ENCODE results near the gene ACIN1. TPM values are rescaled to one million over a fixed set of nuclear protein-coding genes. Genes with fewer than 3 reads are reported as not detected.
A peak's percentile ranks its signal among the peaks of the same experiment; 100 is the strongest.

Gene ACIN1
- total and polyA plus RNA-seq, 4 experiments from 2014 or later = 1.2 to 327 (median 169) TPM

- Histone ChIP-seq H3K27ac (ENCODE audit: low read depth, low read length) (no peak overlapping the region), H3K36me3 (ENCODE audit: insufficient read depth, low read length) (peaks cover 58% of the 10 kb centered on the region), H3K4me3 (ENCODE audit: low read length in 2 of 2) (no peak overlapping the region), H3K9me3 (ENCODE audit: control insufficient read depth in 1 of 2, low read length in 2 of 2) (no peaks in the 10 kb centered on the region), H3K4me1 (ENCODE audit: insufficient read depth, low read length) (peaks cover 25% of the 10 kb centered on the region), H3K27me3 (ENCODE audit: insufficient read depth, low read length) (no peaks in the 10 kb centered on the region)
- no peak overlapping the region for H3K4me3 Mint-ChIP-seq
- no peaks in the 10 kb centered on the region for H3K27me3 Mint-ChIP-seq
- peaks cover 19 to 40% (median 28%) of the 10 kb centered on the region in 4 donors for H3K4me1 Mint-ChIP-seq
- no peaks in the 10 kb centered on the region for H3K9me3 Mint-ChIP-seq
- ChIA-PET CTCF (ENCODE audit: partially characterized antibody) (interaction anchor here (1.0 to 19.0 kb wide), 11 partner anchors 8 to 496 kb away, joined by 3 to 1070 read pairs (median 13); partner anchors contain the start of genes AJUBA and CDH24), POLR2A (ENCODE audit: partially characterized antibody) (interaction anchor here (0.8 to 2.2 kb wide), 3 partner anchors 8 to 60 kb away, joined by 5 to 37 read pairs (median 16); partner anchors contain the start of genes ACIN1 and C14orf119)
- peaks cover 40 to 76% of the 10 kb centered on the region in 2 donors for H3K36me3 Mint-ChIP-seq
- no peak for DNase-seq
- intact Hi-C loops (cut with micrococcal nuclease) = no loop called here
- no peak overlapping the region for H3K27ac Mint-ChIP-seq
Observed at GRCh38 chr14:23066855-23067744, 27.8 kb downstream of the ACIN1 start.

- intact Hi-C loops (cut with micrococcal nuclease) = no loop called here
- no peak for DNase-seq
- Mint-ChIP-seq H3K4me3 (no peak overlapping the region), H3K9me3 (no peaks in the 10 kb centered on the region), H3K36me3 (peaks cover 41 to 73% of the 10 kb centered on the region in 2 donors), H3K27ac (peak overlapping the region in 1 of 7 donors; percentile 12), H3K4me1 (peaks cover 13 to 33% (median 21%) of the 10 kb centered on the region in 4 donors), H3K27me3 (no peaks in the 10 kb centered on the region)
- ChIA-PET CTCF (ENCODE audit: partially characterized antibody) (interaction anchor here (0.9 to 19.0 kb wide), 6 partner anchors 9 to 495 kb away, joined by 3 to 1070 read pairs (median 3); partner anchors contain the start of gene AJUBA), POLR2A (ENCODE audit: partially characterized antibody) (no interaction called here)
- peaks cover 18% of the 10 kb centered on the region for H3K4me1 ChIP-seq (ENCODE audit: insufficient read depth, low read length)
- H3K27ac ChIP-seq (ENCODE audit: low read depth, low read length) = no peak overlapping the region
- H3K9me3 ChIP-seq (ENCODE audit: control insufficient read depth in 1 of 2, low read length in 2 of 2) = no peaks in the 10 kb centered on the region
- H3K27me3 ChIP-seq (ENCODE audit: insufficient read depth, low read length) = no peaks in the 10 kb centered on the region
- H3K4me3 ChIP-seq (ENCODE audit: low read length in 2 of 2) = no peak overlapping the region
- H3K36me3 ChIP-seq (ENCODE audit: insufficient read depth, low read length) = peaks cover 59% of the 10 kb centered on the region
Observed at GRCh38 chr14:23066368-23066767, 28.6 kb downstream of the ACIN1 start.

- DNase-seq = no peak
- Histone ChIP-seq H3K27me3 (ENCODE audit: insufficient read depth, low read length) (no peaks in the 10 kb centered on the region), H3K4me1 (ENCODE audit: insufficient read depth, low read length) (peaks cover 4% of the 10 kb centered on the region), H3K9me3 (ENCODE audit: control insufficient read depth in 1 of 2, low read length in 2 of 2) (no peaks in the 10 kb centered on the region), H3K4me3 (ENCODE audit: low read length in 2 of 2) (no peak overlapping the region), H3K27ac (ENCODE audit: low read depth, low read length) (no peak overlapping the region), H3K36me3 (ENCODE audit: insufficient read depth, low read length) (peaks cover 74% of the 10 kb centered on the region)
- Mint-ChIP-seq H3K36me3 (peaks cover 51 to 79% of the 10 kb centered on the region in 2 donors), H3K4me1 (peaks cover 0 to 13% (median 4%) of the 10 kb centered on the region in 4 donors), H3K9me3 (no peaks in the 10 kb centered on the region), H3K4me3 (peak overlapping the region in 1 of 8 donors; percentile 4), H3K27ac (no peak overlapping the region), H3K27me3 (no peaks in the 10 kb centered on the region)
- POLR2A ChIA-PET (ENCODE audit: partially characterized antibody) = interaction anchor here (9.4 kb wide), 1 partner anchor 77 kb away, joined by 82 read pairs; no protein-coding TSS in a partner anchor
- CTCF ChIA-PET (ENCODE audit: partially characterized antibody) = interaction anchor here (19.0 kb wide), 1 partner anchor 83 kb away, joined by 1070 read pairs; the partner anchor contains the start of gene AJUBA
- intact Hi-C loops (cut with micrococcal nuclease) = no loop called here
Observed at GRCh38 chr14:23063601-23064000, 31.3 kb downstream of the ACIN1 start.

GRCh38 chr14:23062002-23062401, 32.9 kb downstream of the ACIN1 start:
- ChIA-PET CTCF (ENCODE audit: partially characterized antibody) (interaction anchor here (0.6 to 19.0 kb wide), 6 partner anchors 15 to 1585 kb away, joined by 3 to 1070 read pairs (median 6); partner anchors contain the start of genes AJUBA, PRMT5, RAB2B and TOX4), POLR2A (ENCODE audit: partially characterized antibody) (interaction anchor here (1.6 to 9.4 kb wide), 2 partner anchors 76 to 89 kb away, joined by 4 to 82 read pairs; no protein-coding TSS in a partner anchor)
- no peaks in the 10 kb centered on the region for H3K27me3 Mint-ChIP-seq
- H3K4me1 Mint-ChIP-seq = peaks cover 5 to 13% (median 7%) of the 10 kb centered on the region in 4 donors
- DNase-seq = no peak
- no peaks in the 10 kb centered on the region for H3K9me3 Mint-ChIP-seq
- H3K4me3 ChIP-seq (ENCODE audit: low read length in 2 of 2) = no peak overlapping the region
- H3K4me1 ChIP-seq (ENCODE audit: insufficient read depth, low read length) = peaks cover 7% of the 10 kb centered on the region
- H3K9me3 ChIP-seq (ENCODE audit: control insufficient read depth in 1 of 2, low read length in 2 of 2) = no peaks in the 10 kb centered on the region
- no peak overlapping the region for H3K4me3 Mint-ChIP-seq
- peaks cover 60% of the 10 kb centered on the region for H3K36me3 ChIP-seq (ENCODE audit: insufficient read depth, low read length)
- H3K36me3 Mint-ChIP-seq = peaks cover 50 to 74% of the 10 kb centered on the region in 2 donors
- no peaks in the 10 kb centered on the region for H3K27me3 ChIP-seq (ENCODE audit: insufficient read depth, low read length)
- H3K27ac ChIP-seq (ENCODE audit: low read depth, low read length) = no peak overlapping the region
- H3K27ac Mint-ChIP-seq = peak overlapping the region in 1 of 7 donors; percentile 12
- intact Hi-C loops (cut with micrococcal nuclease) = no loop called here

- CTCF ChIA-PET (ENCODE audit: partially characterized antibody) = interaction anchor here (0.9 to 19.0 kb wide), 7 partner anchors 8 to 104 kb away, joined by 3 to 1070 read pairs (median 40); partner anchors contain the start of genes AJUBA and HAUS4
- no peak overlapping the region for H3K4me3 Mint-ChIP-seq
- peaks cover 11 to 21% (median 17%) of the 10 kb centered on the region in 4 donors for H3K4me1 Mint-ChIP-seq
- no peaks in the 10 kb centered on the region for H3K9me3 ChIP-seq (ENCODE audit: control insufficient read depth in 1 of 2, low read length in 2 of 2)
- H3K4me1 ChIP-seq (ENCODE audit: insufficient read depth, low read length) = peaks cover 17% of the 10 kb centered on the region
- H3K36me3 Mint-ChIP-seq = peaks cover 42 to 66% of the 10 kb centered on the region in 2 donors
- peaks cover 0 to 1% of the 10 kb centered on the region in 2 donors for H3K27me3 Mint-ChIP-seq
- no peaks in the 10 kb centered on the region for H3K9me3 Mint-ChIP-seq
- no peaks in the 10 kb centered on the region for H3K27me3 ChIP-seq (ENCODE audit: insufficient read depth, low read length)
- peak overlapping the region in 2 of 7 donors; percentile 48 to 51 for H3K27ac Mint-ChIP-seq
- H3K4me3 ChIP-seq (ENCODE audit: low read length in 2 of 2) = no peak overlapping the region
- no peak overlapping the region for H3K27ac ChIP-seq (ENCODE audit: low read depth, low read length)
- H3K36me3 ChIP-seq (ENCODE audit: insufficient read depth, low read length) = peaks cover 49% of the 10 kb centered on the region
- POLR2A ChIA-PET (ENCODE audit: partially characterized antibody) = interaction anchor here (0.7 to 9.4 kb wide), 5 partner anchors 17 to 75 kb away, joined by 3 to 82 read pairs (median 3); partner anchors contain the start of genes ACIN1 and C14orf119
- DNase-seq = no peak
- intact Hi-C loops (cut with micrococcal nuclease) = no loop called here
Observed at GRCh38 chr14:23060536-23061260, 34.2 kb downstream of the ACIN1 start.

- Histone ChIP-seq H3K9me3 (ENCODE audit: control insufficient read depth in 1 of 2, low read length in 2 of 2) (no peaks in the 10 kb centered on the region), H3K27ac (ENCODE audit: low read depth, low read length) (no peak overlapping the region), H3K4me3 (ENCODE audit: low read length in 2 of 2) (no peak overlapping the region), H3K27me3 (ENCODE audit: insufficient read depth, low read length) (no peaks in the 10 kb centered on the region), H3K36me3 (ENCODE audit: insufficient read depth, low read length) (peaks cover 39% of the 10 kb centered on the region), H3K4me1 (ENCODE audit: insufficient read depth, low read length) (peaks cover 17% of the 10 kb centered on the region)
- Mint-ChIP-seq H3K27ac (peak overlapping the region in 3 of 7 donors; percentile 49 to 82 (median 79)), H3K9me3 (no peaks in the 10 kb centered on the region), H3K27me3 (peaks cover 0 to 1% of the 10 kb centered on the region in 2 donors), H3K4me3 (peak overlapping the region in 5 of 8 donors; percentile 1 to 44 (median 5)), H3K36me3 (peaks cover 33 to 50% of the 10 kb centered on the region in 2 donors), H3K4me1 (peaks cover 11 to 21% (median 16%) of the 10 kb centered on the region in 4 donors)
- intact Hi-C loops (cut with micrococcal nuclease) = loop anchor here (1.0 to 5.0 kb wide), 7 partner anchors 10 to 237 kb away; partner anchors contain the start of gene PRMT5
- POLR2A ChIA-PET (ENCODE audit: partially characterized antibody) = interaction anchor here (0.6 to 9.4 kb wide), 16 partner anchors 9 to 1155 kb away, joined by 3 to 82 read pairs (median 5); partner anchors contain the start of genes ACIN1, AJUBA, C14orf119 and CHMP4A
- DNase-seq = no peak
- CTCF ChIA-PET (ENCODE audit: partially characterized antibody) = interaction anchor here (0.6 to 19.0 kb wide), 25 partner anchors 9 to 1218 kb away, joined by 3 to 1070 read pairs (median 6); partner anchors contain the start of genes AJUBA, HAUS4, PPP1R3E and PRMT5
Observed at GRCh38 chr14:23058654-23059504, 36.1 kb downstream of the ACIN1 start.

Data from CD4-positive, alpha-beta memory T cell (primary cell).